H1 (cell line): ENCODE measurements around the gene TXNDC12. TPM values are rescaled to one million over a fixed set of nuclear protein-coding genes. Genes with fewer than 3 reads are reported as not detected.
"Not testable (repeated sequence)": the region's sequence is repeated elsewhere in the genome, so short reads cannot be mapped to it uniquely, and the experiment has no call there.

ENCODE experiments used
- CTCF ChIA-PET: fragments of 300-600 bp; sonication (Branson Sonifier 250); formaldehyde crosslinking; loops from one replicate; lab custom pipeline; 2021; ENCODE audit not compliant: partially characterized antibody; lab: Charles Lee
- POLR2A ChIA-PET: fragments of 300-600 bp; sonication (Branson Sonifier 250); formaldehyde crosslinking; loops from one replicate; lab custom pipeline; 2021; ENCODE audit warnings: inconsistent platforms; ENCODE audit not compliant: partially characterized antibody; lab: Charles Lee
- DNase-seq, 2 experiments: peaks; one replicate each; pipeline versions ENCODE4 v3.0.0 to v3.0.0-alpha.2; 2010 to 2022; ENCODE audit warnings: low spot score in 2 of 2, low read depth in 1 of 2, mixed read lengths in 1 of 2
- FAIRE-seq: peaks from 2 replicates; lab custom pipeline; 2011; peaks lifted over from hg19 to GRCh38; lab: Jason Lieb, UNC
- H2AFZ ChIP-seq: 2 replicates; pipeline ENCODE4 v1.8.1; 2012; ENCODE audit warnings: low read length, inconsistent platforms
- H2AK5ac ChIP-seq: 2 replicates; pipeline ENCODE4 v1.6.1; 2013; ENCODE audit warnings: low read depth, low read length
- H2BK120ac ChIP-seq: replicated peaks from 2 replicates; pipeline ENCODE3; 2013; ENCODE audit warnings: low read depth, low read length, inconsistent platforms
- H2BK12ac ChIP-seq: 2 replicates; pipeline ENCODE4 v1.6.1; 2013; ENCODE audit warnings: low read depth, low read length
- H2BK15ac ChIP-seq: 2 replicates; pipeline ENCODE4 v1.6.1; 2013; ENCODE audit warnings: low read length
- H2BK20ac ChIP-seq: 2 replicates; pipeline ENCODE4 v1.6.1; 2013; ENCODE audit warnings: low read length
- H2BK5ac ChIP-seq: 2 replicates; pipeline ENCODE4 v1.6.1; 2013; ENCODE audit warnings: low read depth, low read length
- H3K14ac ChIP-seq: 2 replicates; pipeline ENCODE4 v1.6.1; 2013; ENCODE audit warnings: inconsistent platforms; ENCODE audit not compliant: insufficient read length
- H3K18ac ChIP-seq: 2 replicates; pipeline ENCODE4 v1.6.1; 2013; ENCODE audit warnings: low read length; ENCODE audit errors: extremely low read depth
- H3K23ac ChIP-seq: 2 replicates; pipeline ENCODE4 v1.6.1; 2013; ENCODE audit warnings: inconsistent platforms; ENCODE audit not compliant: insufficient read length
- H3K23me2 ChIP-seq: 2 replicates; pipeline ENCODE4 v1.6.1; 2013; ENCODE audit warnings: low read depth, low read length
- H3K27ac ChIP-seq: 2 replicates; pipeline ENCODE4 v1.6.1; 2011; ENCODE audit warnings: low read depth, low read length, inconsistent platforms
- H3K27me3 ChIP-seq, 4 experiments: replicated peaks in 1 of 4; 1 replicate in 1 of 4; 2 replicates in 3 of 4; pipeline versions ENCODE4 v1.6.1 to v1.8.1; 2011 to 2013; ENCODE audit warnings: low read length in 3 of 4, mild to moderate bottlenecking in 3 of 4, inconsistent platforms in 2 of 4, mixed read lengths in 2 of 4, moderate library complexity in 1 of 4; ENCODE audit not compliant: control insufficient read depth in 3 of 4, insufficient read depth in 3 of 4; ENCODE audit errors: extremely low read depth in 1 of 4
- H3K36me3 ChIP-seq, 4 experiments: 2 replicates each; pipeline versions ENCODE4 v1.6.1 to v1.8.1; 2011 to 2013; ENCODE audit warnings: mild to moderate bottlenecking in 4 of 4, low read length in 3 of 4, moderate library complexity in 2 of 4, control low read depth in 1 of 4, inconsistent platforms in 1 of 4; ENCODE audit not compliant: insufficient read depth in 4 of 4, control insufficient read depth in 2 of 4
- H3K4ac ChIP-seq: replicated peaks from 2 replicates; pipeline ENCODE3; 2013; ENCODE audit warnings: low read length, low read depth, mixed read lengths, inconsistent platforms; ENCODE audit not compliant: insufficient read length
- H3K4me1 ChIP-seq, 4 experiments: replicated peaks in 1 of 4; 1 replicate in 1 of 4; 2 replicates in 3 of 4; pipeline versions ENCODE4 v1.6.1 to v1.8.1; 2011 to 2013; ENCODE audit warnings: low read length in 3 of 4, inconsistent platforms in 2 of 4, mixed read lengths in 1 of 4; ENCODE audit not compliant: insufficient read depth in 4 of 4, control insufficient read depth in 3 of 4
- H3K4me2 ChIP-seq, 2 experiments: 2 replicates each; pipeline versions ENCODE4 v1.6.1 to v1.8.1; 2011 to 2013; ENCODE audit warnings: low read depth in 2 of 2, low read length in 2 of 2, control low read depth in 1 of 2, inconsistent platforms in 1 of 2, mild to moderate bottlenecking in 1 of 2; ENCODE audit not compliant: insufficient read depth in 1 of 2
- H3K4me3 ChIP-seq, 4 experiments: fragments of 200-600, 300-600 bp in 1 of 4; sonication (generic), shearing (Covaris generic), sonication (Bioruptor Twin) in 1 of 4; 2 replicates each; pipeline versions ENCODE4 v1.5.1 to v1.8.1; 2011 to 2016; ENCODE audit warnings: low read length in 4 of 4, low read depth in 3 of 4, control low read depth in 2 of 4, inconsistent platforms in 2 of 4, mild to moderate bottlenecking in 2 of 4, mixed read lengths in 1 of 4, moderate library complexity in 1 of 4; ENCODE audit not compliant: insufficient read depth in 2 of 4; ENCODE audit errors: extremely low read depth in 1 of 4
- H3K56ac ChIP-seq: replicated peaks from 2 replicates; pipeline ENCODE3; 2013; ENCODE audit warnings: low read depth, mild to moderate bottlenecking, mixed read lengths, low read length, inconsistent platforms; ENCODE audit not compliant: insufficient read length
- H3K79me1 ChIP-seq: 2 replicates; pipeline ENCODE4 v1.6.1; 2013; ENCODE audit warnings: low read depth, low read length, control low read depth
- H3K79me2 ChIP-seq, 2 experiments: 2 replicates each; pipeline versions ENCODE4 v1.6.1 to v1.8.1; 2012 to 2013; ENCODE audit warnings: low read length in 2 of 2, mild to moderate bottlenecking in 2 of 2, inconsistent platforms in 1 of 2; ENCODE audit not compliant: insufficient read depth in 2 of 2, control insufficient read depth in 1 of 2
- H3K9ac ChIP-seq, 4 experiments: replicated peaks in 1 of 4; 1 replicate in 1 of 4; 2 replicates in 3 of 4; pipeline versions ENCODE4 v1.6.1 to v1.8.1; 2011 to 2013; ENCODE audit warnings: low read depth in 3 of 4, low read length in 3 of 4, control low read depth in 2 of 4, mild to moderate bottlenecking in 2 of 4, moderate library complexity in 2 of 4, inconsistent platforms in 1 of 4; ENCODE audit errors: extremely low read depth in 1 of 4
- H3K9me3 ChIP-seq, 2 experiments: 2 replicates each; pipeline versions ENCODE4 v1.6.1 to v1.8.1; 2012 to 2013; ENCODE audit warnings: mild to moderate bottlenecking in 2 of 2, moderate library complexity in 2 of 2, control low read depth in 1 of 2, inconsistent platforms in 1 of 2, low read depth in 1 of 2, low read length in 1 of 2, mixed read lengths in 1 of 2; ENCODE audit not compliant: insufficient read depth in 2 of 2
- H4K20me1 ChIP-seq, 2 experiments: replicated peaks in 1 of 2; 2 replicates each; pipeline versions ENCODE3 to v1.8.1; 2011 to 2013; ENCODE audit warnings: inconsistent platforms in 2 of 2, low read length in 2 of 2, mild to moderate bottlenecking in 1 of 2; ENCODE audit not compliant: insufficient read depth in 2 of 2, control insufficient read depth in 1 of 2
- H4K5ac ChIP-seq: 2 replicates; pipeline ENCODE4 v1.6.1; 2013; ENCODE audit warnings: low read length, low read depth, mixed read lengths, inconsistent platforms; ENCODE audit not compliant: insufficient read length
- H4K8ac ChIP-seq: 2 replicates; pipeline ENCODE4 v1.8.0; 2013; ENCODE audit warnings: mild to moderate bottlenecking, moderate library complexity, low read length, inconsistent platforms; ENCODE audit not compliant: insufficient read depth; ENCODE audit errors: extremely low read depth
- H4K91ac ChIP-seq: replicated peaks from 2 replicates; pipeline ENCODE3; 2013; ENCODE audit warnings: low read length, mixed read lengths, inconsistent platforms; ENCODE audit not compliant: insufficient read length
- WGBS, 2 experiments: shearing (Covaris generic) in 1 of 2; methylation state at CpG; one replicate each; pipeline versions ENCODE4 v1.1.6 to v1.1.7; 2013 to 2015; ENCODE audit warnings: low lambda C conversion rate in 2 of 2, mixed read lengths in 2 of 2, inconsistent platforms in 1 of 2, low coverage in 1 of 2, missing lambda C conversion rate in 1 of 2; ENCODE audit not compliant: insufficient replicate concordance in 2 of 2, insufficient coverage in 1 of 2, insufficient read length in 1 of 2; ENCODE audit errors: extremely low coverage in 1 of 2, missing lambda C conversion rate in 1 of 2; 5-methylcytosine and 5-hydroxymethylcytosine counted together
- polyA plus RNA-seq, 7 experiments: library from polyadenylated mRNA; depleted of rRNA in 3 of 7; stranded (reverse) in 5 of 7; unstranded in 2 of 7; fragments of >200 nt in 5 of 7; fragments of 200-250 nt in 2 of 7; gene quantifications; 1 replicate in 5 of 7; 2 replicates in 1 of 7; 4 replicates in 1 of 7; pipeline versions ENCODE4 v1.2.1 to v1.2.3, GENCODE V29; 2011 to 2013; ENCODE audit warnings: missing spikeins in 2 of 7, mixed read lengths in 2 of 7
- total RNA-seq: library from RNA; stranded (reverse); fragmentation: NEBNext Ultra II Directional; extraction: Animal tissue kit (Norgen Biotek cat#: 25700); gene quantifications from 2 replicates; pipeline ENCODE4 v1.2.1, GENCODE V29; 2021

The TXNDC12 gene
- total and polyA plus RNA-seq, 2 of the 8 experiments (the other 6 are each of a cell fraction or from before 2014, with no cell fraction given) = 35.2 to 89.8 TPM

GRCh38 chr1:52045666-52046195 is 9.3 kb downstream of the TXNDC12 start:
- FAIRE-seq, H4K20me1 ChIP-seq, H2BK15ac ChIP-seq, H3K27me3 ChIP-seq, H3K79me1 ChIP-seq, H3K18ac ChIP-seq, H3K14ac ChIP-seq, H3K4me1 ChIP-seq, H2AK5ac ChIP-seq, H2BK120ac ChIP-seq, H2BK5ac ChIP-seq, DNase-seq, H2BK12ac ChIP-seq, H4K8ac ChIP-seq, H2BK20ac ChIP-seq, H4K91ac ChIP-seq, H4K5ac ChIP-seq, H2AFZ ChIP-seq, H3K56ac ChIP-seq, H3K23me2 ChIP-seq, H3K23ac ChIP-seq, H3K9ac ChIP-seq, H3K4me3 ChIP-seq, H3K9me3 ChIP-seq, H3K4me2 ChIP-seq, H3K4ac ChIP-seq, H3K27ac ChIP-seq: not testable (repeated sequence)
- H3K79me2 ChIP-seq = peaks cover 3 to 70% of the 10 kb centered on the region in 2 experiments
- CTCF ChIA-PET = interaction anchor here (1.0 to 1.2 kb wide), 3 partner anchors 42 to 149 kb away, joined by 3 to 4 read pairs (median 3); no protein-coding TSS in a partner anchor
- peaks cover 2 to 10% (median 5%) of the 10 kb centered on the region in 4 experiments; a peak in 3 of 8 replicates for H3K36me3 ChIP-seq
- POLR2A ChIA-PET = interaction anchor here (1.0 to 8.3 kb wide), 2 partner anchors 9 to 10 kb away, joined by 4 to 61 read pairs; partner anchors contain the start of genes BTF3L4 and TXNDC12
- 87% methylated on average over 4 of the region's 4 CpGs; no CpG with 5 or more reads in 1 of the 2 experiments for WGBS, 2 experiments
